Tibial nerve (tissue), 4 donors: Measurements from ENCODE around the gene KLHL35. TPM values are rescaled to one million over a fixed set of nuclear protein-coding genes. Genes with fewer than 3 reads are reported as not detected.
A peak's percentile ranks its signal among the peaks of the same experiment; 100 is the strongest.

Experiments
- DNase-seq, 2 donors: peaks; one replicate each; pipeline ENCODE4 v3.0.0-alpha.2; 2019; ENCODE audit warnings: low spot score in 2 of 2
- H3K27ac ChIP-seq, 4 donors: fragments of 200-600 bp; sonication (generic) in 3 of 4; one replicate each; pipeline ENCODE4 v1.5.1; 2017 to 2019; ENCODE audit warnings: mild to moderate bottlenecking in 1 of 4
- H3K27me3 ChIP-seq, 2 donors: fragments of 200-600 bp; sonication (generic) in 1 of 2; one replicate each; pipeline versions ENCODE4 v1.5.1 to v1.6.0; 2017 to 2019
- H3K36me3 ChIP-seq, 3 donors: fragments of 200-600 bp; sonication (generic); one replicate each; pipeline ENCODE4 v1.5.1; 2018 to 2019
- H3K4me1 ChIP-seq, 4 donors: fragments of 200-600 bp; sonication (generic) in 3 of 4; one replicate each; pipeline ENCODE4 v1.5.1; 2017 to 2019
- H3K4me3 ChIP-seq, 4 donors: fragments of 200-600 bp; sonication (generic) in 3 of 4; one replicate each; pipeline ENCODE4 v1.5.1; 2017 to 2019; ENCODE audit warnings: mild to moderate bottlenecking in 1 of 4, moderate library complexity in 1 of 4
- H3K9me3 ChIP-seq, 4 donors: fragments of 200-600 bp; sonication (generic) in 3 of 4; one replicate each; pipeline ENCODE4 v1.5.1; 2017 to 2019
- EP300 ChIP-seq, 2 donors: sonication (generic); formaldehyde crosslinking; IDR thresholded peaks; one replicate each; pipeline ENCODE4 v1.6.1; 2017; ENCODE audit warnings: antibody characterized with exemption in 2 of 2, mild to moderate bottlenecking in 1 of 2
- POLR2A ChIP-seq, 2 donors: fragments of 450-650 bp; IDR thresholded peaks; one replicate each; pipeline ENCODE4 v1.6.1; 2017; ENCODE audit warnings: antibody characterized with exemption in 2 of 2, mild to moderate bottlenecking in 2 of 2, moderate library complexity in 2 of 2
- WGBS, 2 donors: methylation state at CpG; one replicate each; pipeline ENCODE4 v1.1.5; 2018; 5-methylcytosine and 5-hydroxymethylcytosine counted together
- total RNA-seq, 4 donors: library from RNA; depleted of rRNA; stranded (reverse); fragments of >200 nt; gene quantifications; one replicate each; pipeline ENCODE4 v1.1.0, GENCODE V29; 2016
- TF ChIP-seq, protein P1 (sequence below), 5 experiments: fragments of 200-600 bp in 3 of 5; fragments of 450-650 bp in 2 of 5; sonication (generic) in 3 of 5; IDR thresholded peaks; one replicate each; pipeline ENCODE4 v1.5.1; 2016 to 2019; ENCODE audit warnings: antibody characterized with exemption in 5 of 5, mild to moderate bottlenecking in 3 of 5, moderate library complexity in 2 of 5

The KLHL35 gene
- total RNA-seq, 4 donors from 2014 or later = 3.0 to 11.1 (median 6.6) TPM

- WGBS, 2 donors = 22 to 24% methylated on average over 9 of the region's 9 CpGs
- no peaks in the 10 kb centered on the region for H3K27me3 ChIP-seq
- peaks cover 0 to 16% (median 6%) of the 10 kb centered on the region in 4 donors for H3K4me1 ChIP-seq
- no peaks in the 10 kb centered on the region for H3K9me3 ChIP-seq
- H3K27ac ChIP-seq = peak overlapping the region in 2 of 4 donors; percentile 29 to 35
- peak; percentile 42 to 76 for DNase-seq
- H3K4me3 ChIP-seq = no peak overlapping the region
- TF ChIP-seq EP300 (IDR thresholded peaks at IDR 0.05) (no peak), POLR2A (IDR thresholded peaks at IDR 0.05) (no peak)
- TF ChIP-seq, protein P1, sequence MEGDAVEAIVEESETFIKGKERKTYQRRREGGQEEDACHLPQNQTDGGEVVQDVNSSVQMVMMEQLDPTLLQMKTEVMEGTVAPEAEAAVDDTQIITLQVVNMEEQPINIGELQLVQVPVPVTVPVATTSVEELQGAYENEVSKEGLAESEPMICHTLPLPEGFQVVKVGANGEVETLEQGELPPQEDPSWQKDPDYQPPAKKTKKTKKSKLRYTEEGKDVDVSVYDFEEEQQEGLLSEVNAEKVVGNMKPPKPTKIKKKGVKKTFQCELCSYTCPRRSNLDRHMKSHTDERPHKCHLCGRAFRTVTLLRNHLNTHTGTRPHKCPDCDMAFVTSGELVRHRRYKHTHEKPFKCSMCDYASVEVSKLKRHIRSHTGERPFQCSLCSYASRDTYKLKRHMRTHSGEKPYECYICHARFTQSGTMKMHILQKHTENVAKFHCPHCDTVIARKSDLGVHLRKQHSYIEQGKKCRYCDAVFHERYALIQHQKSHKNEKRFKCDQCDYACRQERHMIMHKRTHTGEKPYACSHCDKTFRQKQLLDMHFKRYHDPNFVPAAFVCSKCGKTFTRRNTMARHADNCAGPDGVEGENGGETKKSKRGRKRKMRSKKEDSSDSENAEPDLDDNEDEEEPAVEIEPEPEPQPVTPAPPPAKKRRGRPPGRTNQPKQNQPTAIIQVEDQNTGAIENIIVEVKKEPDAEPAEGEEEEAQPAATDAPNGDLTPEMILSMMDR (IDR thresholded peaks at IDR 0.05) = peak; percentile 71 to 87 (median 80)
- H3K36me3 ChIP-seq = no peaks in the 10 kb centered on the region
These were observed 44.4 kb downstream of the KLHL35 start for GRCh38 chr11:75388386-75389275.

GRCh38 chr11:75387736-75388294, 45.2 kb downstream of the KLHL35 start:
- Histone ChIP-seq H3K4me3 (no peak overlapping the region), H3K36me3 (no peaks in the 10 kb centered on the region), H3K27me3 (no peaks in the 10 kb centered on the region), H3K27ac (peak overlapping the region in 1 of 4 donors; percentile 29), H3K4me1 (peaks cover 0 to 16% (median 6%) of the 10 kb centered on the region in 4 donors), H3K9me3 (no peaks in the 10 kb centered on the region)
- WGBS, 2 donors = 63 to 78% methylated on average over 3 of the region's 3 CpGs
- TF ChIP-seq POLR2A (IDR thresholded peaks at IDR 0.05) (no peak), EP300 (IDR thresholded peaks at IDR 0.05) (no peak)
- TF ChIP-seq, protein P1 (IDR thresholded peaks at IDR 0.05) = no peak
- DNase-seq = no peak

GRCh38 chr11:75386942-75387630, 45.9 kb downstream of the KLHL35 start:
- WGBS, 2 donors = 46 to 47% methylated on average over 3 of the region's 3 CpGs
- Histone ChIP-seq H3K27me3 (no peaks in the 10 kb centered on the region), H3K36me3 (no peaks in the 10 kb centered on the region), H3K27ac (no peak overlapping the region), H3K4me1 (peaks cover 0 to 16% (median 6%) of the 10 kb centered on the region in 4 donors), H3K4me3 (no peak overlapping the region), H3K9me3 (no peaks in the 10 kb centered on the region)
- TF ChIP-seq POLR2A (IDR thresholded peaks at IDR 0.05) (no peak), EP300 (IDR thresholded peaks at IDR 0.05) (no peak)
- TF ChIP-seq, protein P1 (IDR thresholded peaks at IDR 0.05) = no peak
- no peak for DNase-seq

GRCh38 chr11:75384438-75385080, 48.4 kb downstream of the KLHL35 start:
- WGBS, 2 donors = 25 to 35% methylated on average over 17 to 24 of the region's 24 CpGs
- Histone ChIP-seq H3K27ac (no peak overlapping the region), H3K4me3 (no peak overlapping the region), H3K9me3 (no peaks in the 10 kb centered on the region), H3K4me1 (peaks cover 0 to 16% (median 9%) of the 10 kb centered on the region in 4 donors), H3K36me3 (no peaks in the 10 kb centered on the region), H3K27me3 (no peaks in the 10 kb centered on the region)
- TF ChIP-seq, protein P1 (IDR thresholded peaks at IDR 0.05) = peak; percentile 90 to 98 (median 94)
- peak in 1 of 2 donors; percentile 23 for TF ChIP-seq EP300 (IDR thresholded peaks at IDR 0.05)
- no peak for TF ChIP-seq POLR2A (IDR thresholded peaks at IDR 0.05)
- DNase-seq = peak; percentile 62 to 73
